Erythroblast (primary cell): ENCODE data around the gene ABCC2.

Source experiments
- GATA1 ChIP-seq: IDR thresholded peaks from 2 replicates; pipeline ENCODE4 v1.6.1; 2011; ENCODE audit warnings: low read depth, mild to moderate bottlenecking, control low read depth, low read length, moderate library complexity
- POLR2A ChIP-seq: IDR thresholded peaks from 2 replicates; pipeline ENCODE4 v1.6.1; 2011; ENCODE audit warnings: mild to moderate bottlenecking, low read length

GRCh38 chr10:99796928-99797327, 14.5 kb downstream of the ABCC2 start:
- no peak for TF ChIP-seq POLR2A
- no peak for TF ChIP-seq GATA1
